T47D (cell line): ENCODE measurements around the gene SRSF9.
A peak's percentile ranks its signal among the peaks of the same experiment; 100 is the strongest.

Experiments
- DNase-seq, 2 experiments: peaks; one replicate each; pipeline versions ENCODE4 v3.0.0 to v3.0.0-alpha.2; 2011 to 2012; ENCODE audit warnings: low read depth in 1 of 2, low spot score in 1 of 2
- JUND ChIP-seq: IDR thresholded peaks from 2 replicates; pipeline ENCODE4 v1.6.1; 2012; ENCODE audit warnings: low read depth
- in situ Hi-C: cut with HindIII; loops from 2 replicates; pipeline ENCODE4 v1.10.0; 2016; ENCODE audit warnings: low sequenced_read_pairs, low pct_unique_long_range_greater_than_20kb

SRSF9 gene

DNA sequence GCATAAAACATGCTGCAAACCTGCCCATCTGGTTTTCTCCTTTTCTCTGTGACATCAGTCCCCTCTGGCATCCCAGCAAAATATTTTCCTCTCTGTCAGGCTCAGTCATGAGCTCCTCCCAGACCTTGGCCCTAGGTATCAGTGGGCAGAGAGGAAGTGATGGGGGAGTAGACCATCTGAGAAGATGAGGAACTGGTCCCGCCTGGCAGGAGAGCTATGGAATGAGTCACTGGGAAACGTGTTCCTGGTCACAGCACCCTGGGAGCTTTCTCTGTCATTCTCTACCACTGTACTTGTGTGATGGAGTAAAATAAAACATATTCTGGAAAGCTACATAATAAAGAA is 5.0 kb upstream of the SRSF9 start:
- peak; percentile 65 to 91 for DNase-seq

DNA sequence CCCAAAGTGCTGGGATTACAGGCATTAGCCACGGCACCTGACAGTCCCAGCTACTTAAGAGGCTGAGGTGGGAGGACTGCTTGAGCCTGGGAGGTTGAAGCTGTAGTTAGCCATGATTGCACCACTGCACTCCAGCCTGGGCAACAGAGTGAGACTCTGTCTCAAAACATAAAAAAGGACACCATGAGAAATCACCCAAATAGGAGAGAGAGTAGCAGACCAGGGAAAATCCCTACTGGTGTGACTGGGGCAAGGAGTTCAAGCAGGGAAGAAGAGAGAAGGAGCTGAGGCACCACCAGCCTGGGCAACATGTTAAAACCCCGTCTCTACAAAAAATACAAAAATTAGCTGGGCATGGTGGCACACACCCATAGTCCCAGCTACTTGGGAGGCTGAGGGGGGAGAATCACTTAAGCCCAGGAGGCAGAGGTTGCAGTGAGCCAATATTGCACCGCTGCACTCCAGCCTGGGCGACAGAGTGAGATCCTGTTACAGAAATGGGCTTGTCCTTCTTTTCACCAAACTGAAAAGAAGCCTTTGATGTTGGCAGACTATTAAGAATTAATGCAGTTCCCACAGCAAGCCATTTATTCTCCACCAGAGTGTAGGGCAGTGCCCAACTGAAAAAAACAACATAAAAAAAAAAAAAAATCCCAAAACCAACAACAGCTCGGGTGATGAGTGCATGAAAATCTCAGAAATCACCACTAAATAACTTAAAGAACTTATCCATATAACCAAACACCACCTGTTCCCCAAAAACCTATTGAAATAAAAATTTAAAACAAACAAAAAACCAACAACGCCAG is 4.5 kb upstream of the SRSF9 start:
- no peak for TF ChIP-seq JUND
- in situ Hi-C loops, result no loop called here
- DNase-seq, result no peak

More for the DNA sequence above, 5.0 kb upstream of the SRSF9 start:
- TF ChIP-seq JUND, result peak; percentile 59; the same call in 1 of the 2 replicates
- in situ Hi-C loops, result no loop called here

DNA sequence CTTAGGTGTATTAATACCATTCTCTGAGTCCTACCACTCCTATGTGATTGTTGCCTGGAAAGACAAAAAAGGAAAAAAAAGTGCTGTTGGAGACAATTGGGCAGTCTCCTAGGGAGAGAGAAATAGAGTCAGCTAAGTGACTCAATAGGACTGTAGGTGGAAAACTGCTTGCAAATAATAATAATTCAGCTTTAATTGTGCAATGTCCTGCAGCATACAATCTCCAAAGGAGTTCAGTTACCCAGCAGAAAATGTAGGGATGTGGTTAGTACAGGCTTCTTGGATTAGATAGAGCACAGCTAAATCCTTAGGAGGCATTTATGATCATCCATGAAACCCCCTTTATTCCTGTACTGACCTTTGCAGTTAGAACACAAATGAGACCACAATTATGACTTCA is 3.0 kb upstream of the SRSF9 start:
- TF ChIP-seq JUND, result no peak
- no peak for DNase-seq
- in situ Hi-C loops, result no loop called here

DNA sequence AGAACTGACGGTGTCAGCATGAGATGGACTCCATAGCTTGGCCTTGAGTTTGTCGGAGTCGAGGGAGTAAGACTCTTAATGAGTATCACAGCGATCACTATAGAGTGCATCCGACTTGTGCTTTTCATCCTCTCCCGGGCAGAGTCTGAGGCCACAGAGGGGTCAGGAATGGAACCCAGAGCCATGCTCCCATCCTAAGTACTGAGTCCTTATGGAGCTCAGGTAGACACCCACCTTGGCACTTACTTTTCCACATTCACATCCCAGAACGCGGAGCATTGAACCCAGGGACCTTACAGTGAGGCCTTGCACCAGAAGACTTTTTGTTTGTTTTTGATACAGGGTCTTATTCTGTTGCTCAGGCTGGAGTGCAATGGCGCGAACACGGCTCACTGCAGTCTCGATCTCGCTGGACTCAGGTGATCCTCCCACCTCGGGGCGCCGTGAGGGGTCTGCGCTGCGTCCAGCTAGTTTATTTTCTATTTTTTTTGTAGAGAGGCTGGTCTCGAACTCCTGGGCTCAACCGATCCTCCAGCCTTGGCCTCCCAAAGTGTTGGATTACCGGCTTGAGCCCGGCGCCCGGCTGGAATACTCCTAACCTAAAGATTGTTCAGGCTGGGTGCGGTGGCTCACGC is 719 bp upstream of the SRSF9 start:
- no peak for TF ChIP-seq JUND
- DNase-seq, result peak in 1 of 2 experiments; percentile 58

DNA sequence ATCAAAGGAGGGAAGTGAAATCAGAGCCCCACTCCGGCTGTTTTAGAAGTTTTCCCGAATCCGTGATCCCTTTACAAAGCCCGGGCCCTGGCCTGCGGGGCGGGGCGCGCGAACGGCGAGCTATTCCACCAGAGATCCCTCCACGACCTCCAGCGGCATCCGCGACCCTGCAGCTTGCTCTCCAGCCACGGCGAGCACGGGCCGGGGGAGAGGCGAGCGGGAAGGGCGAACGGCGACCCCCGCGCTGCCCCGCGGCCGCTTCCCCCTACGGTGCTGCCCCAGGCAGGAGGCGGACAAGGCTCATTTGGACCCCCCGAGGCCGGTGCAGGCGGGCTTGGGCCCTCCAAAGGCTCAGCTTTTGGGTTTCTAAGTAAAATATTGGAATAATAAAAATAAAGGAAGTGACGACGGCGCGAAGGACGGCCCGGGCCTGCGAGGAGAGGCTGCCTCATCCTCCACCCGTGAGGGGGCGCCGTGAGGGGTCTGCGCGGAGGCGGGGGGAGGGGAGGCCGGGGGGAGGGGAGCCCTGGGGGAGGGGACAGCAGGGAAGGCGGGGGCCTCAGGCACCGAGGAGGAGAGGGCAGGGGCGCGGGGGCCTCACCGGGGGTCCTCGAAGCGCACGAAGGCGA is 613 bp downstream of the SRSF9 start:
- in situ Hi-C loops, result no loop called here
- peak in 1 of 2 experiments; percentile 33 for DNase-seq
- no peak for TF ChIP-seq JUND

More for the DNA sequence above, 719 bp upstream of the SRSF9 start:
- in situ Hi-C loops, result no loop called here

DNA sequence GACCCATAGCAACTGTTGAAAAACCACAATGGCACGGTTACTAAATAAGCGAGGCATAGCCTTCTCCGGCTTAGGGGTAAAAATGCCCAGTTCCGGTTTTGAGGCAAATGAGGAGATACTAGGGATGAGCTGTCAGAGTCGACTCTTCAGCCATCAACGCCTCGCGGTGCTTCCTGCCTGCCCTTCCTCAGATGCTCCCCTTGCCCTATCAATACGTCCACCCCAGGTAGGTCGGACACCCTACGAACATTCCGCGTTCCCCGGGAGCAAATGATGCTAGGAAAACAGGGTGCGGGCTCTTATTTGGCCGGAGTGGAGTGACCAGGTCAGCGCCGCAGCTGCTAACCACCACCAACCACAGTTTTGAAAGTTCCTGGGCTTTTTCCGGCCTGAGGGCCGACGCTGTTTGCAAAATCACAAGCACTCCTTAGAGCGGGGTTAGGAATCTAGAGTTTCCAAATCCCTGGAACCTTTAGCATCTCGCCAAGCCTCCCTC is 1.2 kb downstream of the SRSF9 start:
- no peak for TF ChIP-seq JUND
- in situ Hi-C loops, result no loop called here
- DNase-seq, result peak; percentile 56 to 77

DNA sequence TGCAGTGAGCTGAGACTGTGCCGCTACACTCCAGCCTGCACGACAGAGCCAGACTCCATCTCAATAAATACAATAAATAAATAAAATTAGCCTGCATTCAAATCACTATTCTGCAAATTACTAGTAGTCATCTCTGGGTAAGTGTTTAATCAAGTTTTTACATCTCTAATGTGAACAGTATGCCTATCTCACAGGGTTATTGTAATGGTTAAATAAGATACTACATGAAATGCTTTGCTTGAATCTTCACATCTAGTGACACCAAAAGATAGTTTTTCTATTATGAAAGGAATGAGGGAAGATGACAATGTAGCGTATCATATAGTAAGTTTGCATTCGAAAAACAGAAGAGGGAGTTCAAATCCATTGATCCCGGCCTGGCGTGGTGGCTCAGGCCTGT is 2.1 kb downstream of the SRSF9 start:
- DNase-seq, result no peak
- TF ChIP-seq JUND, result no peak
- in situ Hi-C loops, result no loop called here

DNA sequence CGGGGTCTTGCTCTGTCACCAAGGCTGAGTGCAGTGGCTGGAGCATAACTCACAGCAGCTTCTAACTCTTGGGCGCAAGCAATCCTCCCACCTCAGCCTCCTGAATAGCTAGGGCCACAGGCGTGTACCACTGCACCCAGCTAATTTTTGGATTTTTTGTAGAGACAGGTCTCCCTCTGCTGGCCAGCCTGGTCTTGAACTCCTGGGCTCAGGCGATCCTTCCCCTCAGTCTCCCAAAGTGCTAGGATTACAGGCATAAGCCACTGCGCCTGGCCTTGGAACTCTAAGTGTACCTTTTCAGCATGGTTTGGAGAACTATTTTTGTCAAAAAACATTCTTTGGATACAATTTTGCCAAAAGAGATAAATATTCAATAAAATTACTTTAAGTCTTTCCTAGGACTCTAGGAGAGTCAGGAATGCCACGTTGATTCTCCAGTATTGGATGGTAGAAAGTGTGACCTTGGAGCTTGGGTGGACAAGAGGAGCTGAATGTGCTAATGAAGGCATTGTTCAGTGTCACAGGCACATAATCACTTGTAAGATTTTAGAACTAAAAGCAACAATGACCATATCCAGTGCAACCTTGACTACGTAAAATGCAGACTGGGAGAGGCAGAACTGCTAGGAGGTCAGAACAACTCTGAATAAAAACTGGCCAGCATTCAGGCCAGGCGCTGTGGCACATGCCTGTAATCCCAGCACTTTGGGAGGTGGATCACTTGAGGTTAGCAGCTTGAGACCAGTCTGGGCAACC is 2.8 kb downstream of the SRSF9 start:
- in situ Hi-C loops, result no loop called here
- peak in 1 of 2 experiments; percentile 71 for DNase-seq
- TF ChIP-seq JUND, result no peak

DNA sequence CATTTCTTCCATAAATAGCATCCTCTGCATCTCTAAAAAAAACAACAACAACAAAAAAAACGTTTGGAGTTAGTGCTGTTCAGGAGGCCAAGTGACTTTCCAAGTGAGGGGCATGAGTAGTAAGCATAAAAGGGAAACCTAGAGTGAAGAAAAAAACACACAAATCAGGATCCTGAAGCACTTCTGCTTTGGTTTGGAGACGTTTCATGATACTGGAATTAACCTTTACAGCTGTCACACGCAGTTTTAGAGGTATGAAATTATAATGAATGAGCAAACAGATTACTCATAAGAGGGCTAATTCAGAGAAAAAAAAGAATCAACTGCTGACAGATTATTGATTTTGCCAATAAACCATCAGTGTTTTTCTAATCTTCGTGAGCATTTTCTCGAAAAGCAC is 3.8 kb downstream of the SRSF9 start:
- no peak for DNase-seq
- in situ Hi-C loops, result no loop called here
- TF ChIP-seq JUND, result no peak

DNA sequence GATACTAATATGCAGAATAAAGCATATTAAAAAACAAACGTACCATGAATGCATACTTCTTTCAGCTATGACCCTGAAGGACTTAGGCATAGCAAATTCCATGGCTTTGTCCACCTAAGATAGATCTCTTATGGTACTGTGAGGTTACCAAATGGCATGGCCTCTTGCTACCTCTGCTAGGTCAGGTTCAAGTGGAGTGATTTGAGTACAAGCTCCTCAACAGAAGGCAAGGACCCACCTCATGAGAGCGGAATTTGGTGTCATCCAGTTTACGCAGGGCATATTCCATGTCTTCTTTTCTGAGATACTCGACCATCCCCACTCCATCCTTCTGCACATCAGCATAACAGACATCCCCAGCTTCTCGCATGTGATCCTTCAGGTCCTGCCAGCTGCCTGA is 5.8 kb downstream of the SRSF9 start:
- in situ Hi-C loops, result no loop called here
- TF ChIP-seq JUND, result no peak
- no peak for DNase-seq

DNA sequence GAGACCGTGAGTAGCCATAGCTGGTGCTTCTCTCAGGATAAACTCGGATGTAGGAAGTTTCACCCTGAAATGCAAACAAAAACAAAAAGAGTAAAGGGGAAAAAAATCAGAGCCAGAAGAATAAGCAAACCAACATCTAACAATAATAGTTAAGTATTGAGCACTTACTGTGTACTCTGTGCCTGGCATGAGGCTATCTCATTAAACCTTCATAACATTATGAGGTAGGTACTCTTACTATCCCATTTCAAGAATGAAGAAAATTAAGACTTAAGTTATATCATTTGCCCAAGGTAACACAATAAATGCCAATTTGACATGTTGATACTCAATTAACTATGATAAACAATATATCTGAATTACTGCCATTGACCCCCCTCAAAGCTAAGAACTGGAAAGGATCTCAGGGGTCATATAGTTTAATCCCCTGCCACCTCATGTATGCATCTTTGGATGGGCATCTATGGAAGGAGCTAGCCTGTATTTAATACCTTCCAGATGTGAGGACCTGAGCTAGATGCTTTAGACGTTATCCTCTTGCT is 7.4 kb downstream of the SRSF9 start:
- in situ Hi-C loops, result no loop called here
- DNase-seq, result no peak
- no peak for TF ChIP-seq JUND

DNA sequence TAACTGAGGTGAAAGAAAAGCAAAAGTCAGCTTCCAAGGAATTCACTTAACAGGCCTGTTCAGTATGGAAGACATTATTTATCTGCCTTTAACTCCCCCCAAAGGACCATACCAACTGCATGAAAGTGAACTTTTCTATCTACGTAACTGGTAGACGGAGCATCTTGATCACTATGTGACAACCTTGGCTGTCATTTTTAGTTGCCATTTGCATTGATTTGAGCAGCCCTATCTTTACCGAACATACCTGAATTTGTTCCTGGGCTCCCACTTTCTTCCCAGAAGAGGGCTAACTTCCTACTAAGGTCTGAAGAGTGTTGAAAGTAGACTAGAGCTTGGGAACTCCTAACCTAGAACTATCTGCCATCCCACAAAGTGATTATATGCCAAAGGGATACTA is 9.4 kb downstream of the SRSF9 start:
- TF ChIP-seq JUND, result no peak
- DNase-seq, result no peak
- in situ Hi-C loops, result no loop called here
